Keratinocyte (primary cell): ENCODE data around the gene GPC3. TPM values are rescaled to one million over a fixed set of nuclear protein-coding genes. Genes with fewer than 3 reads are reported as not detected.
"Not testable (repeated sequence)": the region's sequence is repeated elsewhere in the genome, so short reads cannot be mapped to it uniquely, and the experiment has no call there.

Experiments used
- DNase-seq: peaks from one replicate; pipeline ENCODE4 v3.0.0-alpha.2; 2011; ENCODE audit warnings: low read depth, missing footprints, low spot score
- FAIRE-seq: peaks from 2 replicates; lab custom pipeline; 2011; peaks lifted over from hg19 to GRCh38; lab: Jason Lieb, UNC
- H2AFZ ChIP-seq: 2 replicates; pipeline ENCODE4 v1.6.0; 2012; ENCODE audit warnings: low read length, control low read depth, inconsistent platforms; ENCODE audit not compliant: control insufficient read depth
- H3K27ac ChIP-seq: 2 replicates; pipeline ENCODE4 v1.5.1; 2011; ENCODE audit warnings: low read length; ENCODE audit not compliant: control insufficient read depth, insufficient read depth
- H3K27me3 ChIP-seq: 3 replicates; pipeline ENCODE4 v1.6.0; 2011; ENCODE audit warnings: low read length; ENCODE audit not compliant: control insufficient read depth, insufficient read depth; ENCODE audit errors: extremely low read depth
- H3K36me3 ChIP-seq, 2 experiments: 2 replicates in 1 of 2; 3 replicates in 1 of 2; pipeline ENCODE4 v1.5.1; 2011; ENCODE audit warnings: low read length in 2 of 2, mild to moderate bottlenecking in 1 of 2; ENCODE audit not compliant: control insufficient read depth in 2 of 2, insufficient read depth in 2 of 2; ENCODE audit errors: extremely low read depth in 1 of 2
- H3K4me1 ChIP-seq: 3 replicates; pipeline ENCODE4 v1.5.1; 2011; ENCODE audit warnings: low read length; ENCODE audit not compliant: control insufficient read depth, insufficient read depth; ENCODE audit errors: extremely low read depth
- H3K4me2 ChIP-seq: 3 replicates; pipeline ENCODE4 v1.6.0; 2011; ENCODE audit warnings: low read depth, low read length; ENCODE audit not compliant: control insufficient read depth, insufficient read depth; ENCODE audit errors: extremely low read depth
- H3K4me3 ChIP-seq, 3 experiments: fragments of 200-600 bp in 1 of 3; sonication (generic) in 1 of 3; 2 replicates in 2 of 3; 3 replicates in 1 of 3; pipeline ENCODE4 v1.5.1; 2011 to 2016; ENCODE audit warnings: low read length in 3 of 3, mild to moderate bottlenecking in 3 of 3, control low read depth in 2 of 3, inconsistent platforms in 1 of 3, low read depth in 1 of 3, mixed read lengths in 1 of 3, mixed run types in 1 of 3, moderate library complexity in 1 of 3; ENCODE audit not compliant: control insufficient read depth in 2 of 3, insufficient read depth in 2 of 3; ENCODE audit errors: extremely low read depth in 1 of 3
- H3K79me2 ChIP-seq: 2 replicates; pipeline ENCODE4 v1.6.0; 2012; ENCODE audit warnings: low read length; ENCODE audit not compliant: control insufficient read depth, insufficient read depth
- H3K9ac ChIP-seq: 3 replicates; pipeline ENCODE4 v1.6.0; 2011; ENCODE audit warnings: low read length; ENCODE audit not compliant: control insufficient read depth, insufficient read depth; ENCODE audit errors: extremely low read depth
- H3K9me1 ChIP-seq: 3 replicates; pipeline ENCODE4 v1.6.0; 2011; ENCODE audit warnings: low read length; ENCODE audit not compliant: control insufficient read depth, insufficient read depth; ENCODE audit errors: extremely low read depth
- H3K9me3 ChIP-seq: 2 replicates; pipeline ENCODE4 v1.5.1; 2012; ENCODE audit warnings: low read depth, low read length; ENCODE audit not compliant: control insufficient read depth
- H4K20me1 ChIP-seq: 3 replicates; pipeline ENCODE4 v1.6.0; 2011; ENCODE audit warnings: low read length; ENCODE audit not compliant: control insufficient read depth, insufficient read depth; ENCODE audit errors: extremely low read depth
- CTCF ChIP-seq, 3 experiments: IDR thresholded peaks in 1 of 3; conservative IDR thresholded peaks in 1 of 3; optimal IDR thresholded peaks in 1 of 3; 2 replicates in 2 of 3; 3 replicates in 1 of 3; pipeline versions ENCODE3 to v1.5.1; 2011; ENCODE audit warnings: low read length in 3 of 3, mild to moderate bottlenecking in 3 of 3, moderate library complexity in 2 of 3, control low read depth in 1 of 3, inconsistent platforms in 1 of 3; ENCODE audit not compliant: insufficient read depth in 2 of 3; ENCODE audit errors: extremely low read depth in 1 of 3
- EZH2 ChIP-seq: IDR thresholded peaks from one replicate; pipeline ENCODE4 v1.6.1; 2012; ENCODE audit warnings: inconsistent platforms, mild to moderate bottlenecking, low read length, moderate library complexity
- dilution Hi-C: fragments of 300-500 bp; cut with MboI; formaldehyde crosslinking; loops from one replicate; pipeline ENCODE4 v1.7.0; 2020; ENCODE audit warnings: low sequenced_read_pairs; ENCODE audit not compliant: extremely low pct_ligation_motif_present
- polyA plus RNA-seq, 5 experiments: library from polyadenylated mRNA; depleted of rRNA in 3 of 5; stranded (reverse) in 3 of 5; stranded (forward) in 1 of 5; unstranded in 1 of 5; fragments of >200 nt; gene quantifications; 1 replicate in 1 of 5; 2 replicates in 3 of 5; 3 replicates in 1 of 5; pipeline versions ENCODE4 v1.2.1 to v1.2.3, GENCODE V29; 2011 to 2012; ENCODE audit warnings: missing spikeins in 2 of 5, low read depth in 1 of 5, low replicate concordance in 1 of 5

The GPC3 gene
- polyA plus RNA-seq, 1 donor (not counting 4 experiments of a cell fraction or from before 2014, with no cell fraction given): 0.03 TPM

DNA sequence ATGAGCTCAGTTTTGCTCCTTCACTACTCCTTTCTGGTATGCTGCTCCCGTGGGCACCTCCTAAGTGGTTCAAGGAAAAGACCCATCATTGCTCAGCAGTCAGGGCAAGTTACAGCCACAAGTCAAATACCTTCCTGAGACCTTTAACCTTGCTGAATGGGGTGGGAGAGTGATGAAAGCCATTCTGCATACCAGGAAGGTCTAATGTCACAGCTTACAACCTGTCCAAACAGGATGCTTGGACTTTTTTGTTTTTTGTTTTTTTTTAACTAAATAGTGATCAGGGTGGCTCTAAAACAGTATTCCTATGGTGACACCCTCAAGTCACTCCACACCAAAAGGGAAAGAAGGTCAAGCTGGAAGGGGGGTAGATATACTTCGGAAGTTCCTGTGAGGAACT, 93.1 kb downstream of the GPC3 start:
- Histone ChIP-seq H3K79me2 (no peaks in the 10 kb centered on the region), H3K4me3 (no peak overlapping the region), H3K9me1 (no peaks in the 10 kb centered on the region), H4K20me1 (no peaks in the 10 kb centered on the region), H3K9ac (no peak overlapping the region), H3K27ac (no peak overlapping the region), H3K27me3 (no peaks in the 10 kb centered on the region), H3K36me3 (no peaks in the 10 kb centered on the region), H3K9me3 (no peaks in the 10 kb centered on the region), H2AFZ (no peak overlapping the region), H3K4me2 (no peak overlapping the region), H3K4me1 (no peaks in the 10 kb centered on the region)
- DNase-seq (no peak), FAIRE-seq (no peak)
- dilution Hi-C loops: no loop called here
- no peak for TF ChIP-seq EZH2
- TF ChIP-seq CTCF (optimal IDR thresholded peaks at IDR 0.05 in 1 of 3, IDR thresholded peaks at IDR 0.05 in 1 of 3, conservative IDR thresholded peaks at IDR 0.05 in 1 of 3; ENCODE audit: extremely low read depth in 1 of 3, insufficient read depth in 2 of 3, low read length in 3 of 3): no peak

DNA sequence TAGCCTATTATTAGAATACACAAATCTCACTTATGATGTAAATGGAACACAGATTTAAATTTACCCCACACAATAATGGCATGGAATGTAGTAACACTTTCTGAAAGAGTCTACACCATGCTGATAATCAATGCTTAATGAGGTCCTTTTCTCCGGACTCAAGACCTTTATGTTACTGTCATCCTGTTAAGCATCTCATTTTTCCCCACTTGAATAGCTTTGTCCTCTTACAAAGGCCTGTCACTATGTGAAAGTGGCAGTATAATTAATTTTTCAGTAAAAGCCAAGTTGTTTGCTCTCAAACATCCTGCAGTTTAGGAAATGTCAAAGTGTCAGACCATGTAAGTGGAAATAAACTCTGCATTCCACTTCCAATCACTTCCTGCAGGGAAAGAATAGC, 96.4 kb downstream of the GPC3 start:
- Histone ChIP-seq H3K9me3 (no peaks in the 10 kb centered on the region), H3K4me3 (no peak overlapping the region), H3K4me2 (no peak overlapping the region), H3K27me3 (no peaks in the 10 kb centered on the region), H3K79me2 (no peaks in the 10 kb centered on the region), H3K36me3 (no peaks in the 10 kb centered on the region), H3K9ac (no peak overlapping the region), H4K20me1 (no peaks in the 10 kb centered on the region), H3K4me1 (no peaks in the 10 kb centered on the region), H2AFZ (no peak overlapping the region), H3K27ac (no peak overlapping the region), H3K9me1 (no peaks in the 10 kb centered on the region)
- DNase-seq (no peak), FAIRE-seq (no peak)
- TF ChIP-seq CTCF (optimal IDR thresholded peaks at IDR 0.05 in 1 of 3, IDR thresholded peaks at IDR 0.05 in 1 of 3, conservative IDR thresholded peaks at IDR 0.05 in 1 of 3; ENCODE audit: extremely low read depth in 1 of 3, insufficient read depth in 2 of 3, low read length in 3 of 3) (no peak), EZH2 (no peak)
- dilution Hi-C loops: no loop called here

- H3K79me2 ChIP-seq, H3K4me3 ChIP-seq, H3K9me1 ChIP-seq, H3K9ac ChIP-seq, H4K20me1 ChIP-seq, H3K36me3 ChIP-seq, DNase-seq, dilution Hi-C loops, H3K4me1 ChIP-seq, H3K27me3 ChIP-seq, H3K9me3 ChIP-seq, H3K27ac ChIP-seq, H2AFZ ChIP-seq, FAIRE-seq, H3K4me2 ChIP-seq: not testable (repeated sequence)
Measured at GRCh38 chrX:133888084-133888483, 97.3 kb downstream of the GPC3 start.
